GM19351 (cell line): Measurements from ENCODE around the gene RIPOR3.

ENCODE experiments used
- ATAC-seq: cut with Tn5 transposase; IDR thresholded peaks from one replicate; pipeline ENCODE4 v1.9.1; 2021; ENCODE audit warnings: mild to moderate bottlenecking, moderate library complexity; ENCODE audit not compliant: unreplicated experiment

RIPOR3 gene

GRCh38 chr20:50594231-50594590 is 97.1 kb downstream of the RIPOR3 start:
- ATAC-seq: no peak

- no peak for ATAC-seq
Measured at GRCh38 chr20:50593005-50593335, 98.4 kb downstream of the RIPOR3 start.

GRCh38 chr20:50592282-50593004 is 98.9 kb downstream of the RIPOR3 start:
- no peak for ATAC-seq

- ATAC-seq: no peak
Measured at GRCh38 chr20:50591233-50591852, 100.0 kb downstream of the RIPOR3 start.

- no peak for ATAC-seq
Measured at GRCh38 chr20:50590348-50590664, 101.0 kb downstream of the RIPOR3 start.

GRCh38 chr20:50589548-50590347 is 101.6 kb downstream of the RIPOR3 start:
- ATAC-seq: no peak

GRCh38 chr20:50588034-50588736 is 103.2 kb downstream of the RIPOR3 start:
- no peak for ATAC-seq

- ATAC-seq: no peak
Measured at GRCh38 chr20:50587291-50587961, 103.9 kb downstream of the RIPOR3 start.

- no peak for ATAC-seq
Measured at GRCh38 chr20:50586531-50587232, 104.7 kb downstream of the RIPOR3 start.

- ATAC-seq: no peak
Measured at GRCh38 chr20:50585678-50586077, 105.7 kb downstream of the RIPOR3 start.

GRCh38 chr20:50585214-50585613 is 106.1 kb downstream of the RIPOR3 start:
- no peak for ATAC-seq

- ATAC-seq: no peak
Measured at GRCh38 chr20:50584687-50585086, 106.7 kb downstream of the RIPOR3 start.

- ATAC-seq: no peak
Measured at GRCh38 chr20:50583442-50584150, 107.7 kb downstream of the RIPOR3 start.

- ATAC-seq: no peak
Measured at GRCh38 chr20:50582591-50583234, 108.6 kb downstream of the RIPOR3 start.

GRCh38 chr20:50582092-50582491 is 109.2 kb downstream of the RIPOR3 start:
- ATAC-seq: no peak

GRCh38 chr20:50580842-50581544 is 110.3 kb downstream of the RIPOR3 start:
- ATAC-seq: no peak

- no peak for ATAC-seq
Measured at GRCh38 chr20:50580016-50580747, 111.2 kb downstream of the RIPOR3 start.

- no peak for ATAC-seq
Measured at GRCh38 chr20:50579511-50579910, 111.8 kb downstream of the RIPOR3 start.
